Astrocyte (in vitro differentiated cells and primary cell): ENCODE measurements around the gene LRRC9.

Source experiments
- EZH2 ChIP-seq: IDR thresholded peaks from 2 replicates; pipeline ENCODE4 v1.6.1; 2012; ENCODE audit warnings: mild to moderate bottlenecking, low read length, inconsistent platforms; ENCODE audit not compliant: insufficient read depth
- TF ChIP-seq, protein P1 (sequence below): IDR thresholded peaks from 2 replicates; pipeline ENCODE4 v1.5.1; 2011; ENCODE audit warnings: low read depth, mild to moderate bottlenecking, inconsistent platforms, low read length, moderate library complexity; ENCODE audit not compliant: insufficient read depth

DNA sequence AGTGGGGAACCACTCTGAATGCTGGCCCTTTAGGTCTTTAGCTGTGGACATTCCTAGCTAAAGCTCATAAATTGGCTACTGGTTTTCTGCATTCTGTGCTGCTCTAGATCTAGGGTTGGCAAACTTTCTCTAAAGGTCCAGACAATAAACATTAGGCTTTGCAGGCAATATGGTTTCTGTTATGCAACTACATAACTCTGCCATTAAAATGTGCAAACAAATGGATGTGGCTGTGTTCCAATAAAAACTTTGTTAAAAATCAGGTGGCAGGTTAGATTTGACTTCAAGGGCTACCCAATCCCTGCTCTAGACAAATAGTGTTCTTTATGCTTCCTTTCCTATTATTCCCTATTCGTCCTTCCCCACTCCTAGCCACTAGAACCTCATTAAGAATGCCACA lies 6.8 kb upstream of the LRRC9 start:
- TF ChIP-seq, protein P1, sequence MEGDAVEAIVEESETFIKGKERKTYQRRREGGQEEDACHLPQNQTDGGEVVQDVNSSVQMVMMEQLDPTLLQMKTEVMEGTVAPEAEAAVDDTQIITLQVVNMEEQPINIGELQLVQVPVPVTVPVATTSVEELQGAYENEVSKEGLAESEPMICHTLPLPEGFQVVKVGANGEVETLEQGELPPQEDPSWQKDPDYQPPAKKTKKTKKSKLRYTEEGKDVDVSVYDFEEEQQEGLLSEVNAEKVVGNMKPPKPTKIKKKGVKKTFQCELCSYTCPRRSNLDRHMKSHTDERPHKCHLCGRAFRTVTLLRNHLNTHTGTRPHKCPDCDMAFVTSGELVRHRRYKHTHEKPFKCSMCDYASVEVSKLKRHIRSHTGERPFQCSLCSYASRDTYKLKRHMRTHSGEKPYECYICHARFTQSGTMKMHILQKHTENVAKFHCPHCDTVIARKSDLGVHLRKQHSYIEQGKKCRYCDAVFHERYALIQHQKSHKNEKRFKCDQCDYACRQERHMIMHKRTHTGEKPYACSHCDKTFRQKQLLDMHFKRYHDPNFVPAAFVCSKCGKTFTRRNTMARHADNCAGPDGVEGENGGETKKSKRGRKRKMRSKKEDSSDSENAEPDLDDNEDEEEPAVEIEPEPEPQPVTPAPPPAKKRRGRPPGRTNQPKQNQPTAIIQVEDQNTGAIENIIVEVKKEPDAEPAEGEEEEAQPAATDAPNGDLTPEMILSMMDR, result no peak
- TF ChIP-seq EZH2, result no peak
